B cell (primary cell): ENCODE measurements around the gene HNRNPH1.

Experiments used
- EZH2 ChIP-seq: IDR thresholded peaks from 2 replicates; pipeline ENCODE4 v1.6.1; 2012; ENCODE audit warnings: borderline replicate concordance, low read depth, mild to moderate bottlenecking, moderate library complexity, low read length; ENCODE audit not compliant: insufficient read depth, poor library complexity, severe bottlenecking
- TF ChIP-seq, protein P1 (sequence below): fragments of 200-600 bp; IDR thresholded peaks from one replicate; pipeline ENCODE4 v1.8.0; 2022; ENCODE audit warnings: antibody characterized with exemption, mild to moderate bottlenecking

DNA sequence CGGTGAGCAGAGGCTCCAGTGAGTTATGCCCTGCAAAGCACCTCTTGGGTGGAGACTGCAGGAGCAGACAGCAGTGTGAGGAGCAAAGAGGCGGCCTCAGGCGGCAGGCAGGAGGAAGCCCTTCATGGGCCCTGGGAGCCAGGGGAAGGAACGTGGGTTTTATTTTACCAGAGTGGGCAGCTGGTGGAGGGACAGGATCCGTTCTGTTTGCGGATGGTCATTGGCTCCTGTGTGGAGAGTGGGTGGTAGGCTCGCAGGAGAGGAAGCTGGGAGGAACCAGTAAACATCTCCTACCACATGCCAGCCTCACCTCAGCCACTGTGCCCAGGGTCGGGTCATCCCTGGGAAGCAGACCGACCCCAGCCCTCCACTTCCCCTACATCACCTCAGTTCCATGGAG, 24.4 kb downstream of the HNRNPH1 start:
- TF ChIP-seq EZH2, result no peak
- TF ChIP-seq, protein P1, sequence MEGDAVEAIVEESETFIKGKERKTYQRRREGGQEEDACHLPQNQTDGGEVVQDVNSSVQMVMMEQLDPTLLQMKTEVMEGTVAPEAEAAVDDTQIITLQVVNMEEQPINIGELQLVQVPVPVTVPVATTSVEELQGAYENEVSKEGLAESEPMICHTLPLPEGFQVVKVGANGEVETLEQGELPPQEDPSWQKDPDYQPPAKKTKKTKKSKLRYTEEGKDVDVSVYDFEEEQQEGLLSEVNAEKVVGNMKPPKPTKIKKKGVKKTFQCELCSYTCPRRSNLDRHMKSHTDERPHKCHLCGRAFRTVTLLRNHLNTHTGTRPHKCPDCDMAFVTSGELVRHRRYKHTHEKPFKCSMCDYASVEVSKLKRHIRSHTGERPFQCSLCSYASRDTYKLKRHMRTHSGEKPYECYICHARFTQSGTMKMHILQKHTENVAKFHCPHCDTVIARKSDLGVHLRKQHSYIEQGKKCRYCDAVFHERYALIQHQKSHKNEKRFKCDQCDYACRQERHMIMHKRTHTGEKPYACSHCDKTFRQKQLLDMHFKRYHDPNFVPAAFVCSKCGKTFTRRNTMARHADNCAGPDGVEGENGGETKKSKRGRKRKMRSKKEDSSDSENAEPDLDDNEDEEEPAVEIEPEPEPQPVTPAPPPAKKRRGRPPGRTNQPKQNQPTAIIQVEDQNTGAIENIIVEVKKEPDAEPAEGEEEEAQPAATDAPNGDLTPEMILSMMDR, result no peak
